Small intestine (tissue), 16 donors: ENCODE data around the gene LPIN1. TPM values are rescaled to one million over a fixed set of nuclear protein-coding genes. Genes with fewer than 3 reads are reported as not detected.

Experiments
- DNase-seq, 2 donors: peaks; one replicate each; pipeline versions ENCODE4 v3.0.0 to v3.0.0-alpha.2; 2013
- FAIRE-seq: peaks from 2 replicates; lab custom pipeline; 2012; peaks lifted over from hg19 to GRCh38; lab: Jason Lieb, UNC
- H3K27ac ChIP-seq, 3 donors: one replicate each; pipeline ENCODE4 v1.5.1; 2013; ENCODE audit warnings: low read length in 2 of 3, mild to moderate bottlenecking in 2 of 3, control low read depth in 1 of 3, inconsistent platforms in 1 of 3, low read depth in 1 of 3, moderate library complexity in 1 of 3
- H3K27me3 ChIP-seq, 3 donors: one replicate each; pipeline ENCODE4 v1.6.1; 2013; ENCODE audit warnings: low read length in 3 of 3, inconsistent platforms in 1 of 3; ENCODE audit not compliant: control insufficient read depth in 3 of 3, insufficient read depth in 3 of 3
- H3K36me3 ChIP-seq, 3 donors: one replicate each; pipeline ENCODE4 v1.6.1; 2013; ENCODE audit warnings: low read length in 3 of 3, inconsistent platforms in 1 of 3, low read depth in 1 of 3, mild to moderate bottlenecking in 1 of 3, moderate library complexity in 1 of 3; ENCODE audit not compliant: control insufficient read depth in 3 of 3, insufficient read depth in 2 of 3
- H3K4me1 ChIP-seq, 3 donors: one replicate each; pipeline ENCODE4 v1.6.1; 2013; ENCODE audit warnings: low read length in 2 of 3, inconsistent platforms in 1 of 3, low read depth in 1 of 3, mild to moderate bottlenecking in 1 of 3, moderate library complexity in 1 of 3; ENCODE audit not compliant: control insufficient read depth in 3 of 3, insufficient read depth in 2 of 3
- H3K4me3 ChIP-seq, 3 donors: one replicate each; pipeline ENCODE4 v1.5.1; 2013; ENCODE audit warnings: low read length in 3 of 3, control low read depth in 1 of 3, inconsistent platforms in 1 of 3, low read depth in 1 of 3, mild to moderate bottlenecking in 1 of 3, moderate library complexity in 1 of 3
- H3K9me3 ChIP-seq, 2 donors: one replicate each; pipeline ENCODE4 v1.6.1; 2013; ENCODE audit warnings: low read depth in 1 of 2, low read length in 1 of 2; ENCODE audit not compliant: control insufficient read depth in 2 of 2, insufficient read depth in 1 of 2
- WGBS, 3 donors: extraction: QIAGEN DNeasy Blood & Tissue Kit; methylation state at CpG; one replicate each; pipeline ENCODE4 v1.1.7; 2013; 5-methylcytosine and 5-hydroxymethylcytosine counted together
- long read RNA-seq, 10 donors: transcript quantifications; one replicate each; lab custom pipeline, GENCODE V29; 2026
- polyA plus RNA-seq, 4 donors: library from polyadenylated mRNA; stranded (reverse) in 3 of 4; unstranded in 1 of 4; fragments of 200-250 nt in 3 of 4; fragments of 120-200 nt in 1 of 4; gene quantifications; one replicate each; pipeline versions ENCODE4 v1.2.1 to v1.2.3, GENCODE V29; 2013
- donor health status: healthy with polysubstance abuse.
- donor health status: control.
- donor health status: control.
- donor health status: Bipolar disorder and iron deficiency.
- donor health status: healthy.

Gene LPIN1, protein sequence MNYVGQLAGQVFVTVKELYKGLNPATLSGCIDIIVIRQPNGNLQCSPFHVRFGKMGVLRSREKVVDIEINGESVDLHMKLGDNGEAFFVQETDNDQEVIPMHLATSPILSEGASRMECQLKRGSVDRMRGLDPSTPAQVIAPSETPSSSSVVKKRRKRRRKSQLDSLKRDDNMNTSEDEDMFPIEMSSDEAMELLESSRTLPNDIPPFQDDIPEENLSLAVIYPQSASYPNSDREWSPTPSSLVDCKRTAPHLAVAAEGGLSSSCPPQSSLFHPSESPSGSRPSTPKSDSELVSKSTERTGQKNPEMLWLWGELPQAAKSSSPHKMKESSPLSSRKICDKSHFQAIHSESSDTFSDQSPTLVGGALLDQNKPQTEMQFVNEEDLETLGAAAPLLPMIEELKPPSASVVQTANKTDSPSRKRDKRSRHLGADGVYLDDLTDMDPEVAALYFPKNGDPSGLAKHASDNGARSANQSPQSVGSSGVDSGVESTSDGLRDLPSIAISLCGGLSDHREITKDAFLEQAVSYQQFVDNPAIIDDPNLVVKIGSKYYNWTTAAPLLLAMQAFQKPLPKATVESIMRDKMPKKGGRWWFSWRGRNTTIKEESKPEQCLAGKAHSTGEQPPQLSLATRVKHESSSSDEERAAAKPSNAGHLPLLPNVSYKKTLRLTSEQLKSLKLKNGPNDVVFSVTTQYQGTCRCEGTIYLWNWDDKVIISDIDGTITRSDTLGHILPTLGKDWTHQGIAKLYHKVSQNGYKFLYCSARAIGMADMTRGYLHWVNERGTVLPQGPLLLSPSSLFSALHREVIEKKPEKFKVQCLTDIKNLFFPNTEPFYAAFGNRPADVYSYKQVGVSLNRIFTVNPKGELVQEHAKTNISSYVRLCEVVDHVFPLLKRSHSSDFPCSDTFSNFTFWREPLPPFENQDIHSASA
- polyA plus RNA-seq, result 10 to 100 TPM in 1 of 4 donors, 1 to 10 TPM in 3; 7.2 to 17.1 (median 8.5) TPM
- long read RNA-seq, donor 1, result 0 reads
- long read RNA-seq, donor 2, result 0 reads
- long read RNA-seq, donor 3, result 0 reads
- long read RNA-seq, donor 4, result 0 reads
- long read RNA-seq, donor 5, result 0 reads
- long read RNA-seq, donor 6, result 0 reads
- long read RNA-seq, donor 7, result 0 reads
- long read RNA-seq, donor 8, result 0 reads
- long read RNA-seq, donor 9, result 0 reads
- long read RNA-seq, donor 10, full-length matches to known transcripts, result 2 of 2 reads
- long read RNA-seq, donor 10, partial matches to known transcripts, result 0 of 2 reads
- long read RNA-seq, donor 10, other reads (novel, unspliced or antisense), result 0 of 2 reads

GRCh38 chr2:11746376-11746806 lies at the start of gene LPIN1:
Gene LPIN1 (plus strand): TSS chr2:11746632. CDS start chr2:11765542, 18,910 bp downstream.
- H3K9me3 ChIP-seq, result no peaks in the 10 kb centered on the region
- no peaks in the 10 kb centered on the region for H3K36me3 ChIP-seq
- H3K4me1 ChIP-seq, result peaks cover 6 to 33% (median 11%) of the 10 kb centered on the region in 3 donors
- 0 to 1% (median 0%) methylated on average over 29 to 49 of the region's 49 CpGs for WGBS, 3 donors
- peak within 1 kb of the TSS; percentile 54 to 77 (median 61) for H3K4me3 ChIP-seq
- FAIRE-seq (no peak), DNase-seq (peak; percentile 87 to 93)
- peak within 1 kb of the TSS; percentile 64 to 89 (median 76) for H3K27ac ChIP-seq
- no peaks in the 10 kb centered on the region for H3K27me3 ChIP-seq

- FAIRE-seq, result no peak
- H3K27ac ChIP-seq, result no peak overlapping the region
- H3K36me3 ChIP-seq, result no peaks in the 10 kb centered on the region
These were observed 49.7 kb upstream of the LPIN1 start for GRCh38 chr2:11696736-11697102.

DNA sequence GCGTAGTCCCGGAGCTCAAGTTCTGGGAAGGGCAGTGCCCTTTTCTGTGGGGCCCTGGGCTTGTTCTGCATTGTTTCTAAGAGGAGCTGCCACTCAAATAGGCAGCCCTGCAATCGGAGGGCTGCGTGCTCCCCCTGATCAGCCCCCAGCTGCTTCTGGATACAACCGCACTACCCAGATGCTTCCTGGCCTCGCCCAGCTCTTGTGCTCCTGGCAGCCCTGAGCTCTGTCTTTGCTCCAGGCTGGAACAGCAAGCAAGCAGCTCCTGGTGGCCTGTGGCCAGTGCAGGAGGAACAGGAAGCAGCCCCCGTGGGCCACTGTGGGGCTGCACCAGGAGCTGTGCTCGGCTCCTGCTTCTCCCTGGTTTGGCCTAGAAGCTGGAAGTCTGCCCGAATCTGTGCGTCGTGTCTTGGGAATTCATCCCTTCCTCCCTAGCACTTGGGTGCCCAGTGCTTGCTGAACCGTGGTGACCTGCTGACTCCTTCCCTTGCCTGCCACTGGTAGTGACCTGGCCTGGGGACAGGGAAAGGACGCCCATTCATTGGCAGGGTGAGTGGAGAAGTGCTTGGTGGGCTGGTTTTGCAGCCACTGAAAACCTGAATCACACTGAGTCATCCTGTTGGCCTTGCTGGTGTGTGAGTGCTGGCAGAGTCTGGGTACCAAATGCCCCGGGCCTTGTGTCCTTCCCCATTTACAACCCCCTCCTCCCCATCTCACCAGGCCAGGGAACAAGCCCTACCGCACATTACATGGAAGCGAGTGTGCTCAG lies 49.1 kb upstream of the LPIN1 start:
- no peak for DNase-seq
- Histone ChIP-seq H3K27me3 (no peaks in the 10 kb centered on the region), H3K4me3 (no peak overlapping the region), H3K9me3 (no peaks in the 10 kb centered on the region), H3K27ac (peak overlapping the region in 1 of 3 donors; percentile 78), H3K4me1 (peaks cover 0 to 4% (median 0%) of the 10 kb centered on the region in 3 donors), H3K36me3 (no peaks in the 10 kb centered on the region)
- FAIRE-seq, result no peak
- WGBS, 3 donors, result 50 to 56% (median 54%) methylated on average over 16 of the region's 16 CpGs

More at GRCh38 chr2:11696736-11697102, 49.7 kb upstream of the LPIN1 start:
- no peak for DNase-seq
- WGBS, 3 donors, result 55 to 61% (median 57%) methylated on average over 9 of the region's 9 CpGs
- peaks cover 0 to 4% (median 0%) of the 10 kb centered on the region in 3 donors for H3K4me1 ChIP-seq
- no peak overlapping the region for H3K4me3 ChIP-seq
- no peaks in the 10 kb centered on the region for H3K9me3 ChIP-seq
- H3K27me3 ChIP-seq, result no peaks in the 10 kb centered on the region

- Histone ChIP-seq H3K27me3 (no peaks in the 10 kb centered on the region), H3K36me3 (no peaks in the 10 kb centered on the region), H3K4me3 (no peak overlapping the region), H3K4me1 (peaks cover 0 to 2% (median 0%) of the 10 kb centered on the region in 3 donors), H3K27ac (peak overlapping the region in 1 of 3 donors; percentile 78), H3K9me3 (no peaks in the 10 kb centered on the region)
- DNase-seq, result peak in 1 of 2 donors; percentile 21
- 67 to 81% (median 80%) methylated on average over 24 of the region's 24 CpGs for WGBS, 3 donors
- no peak for FAIRE-seq
These were observed 48.2 kb upstream of the LPIN1 start for GRCh38 chr2:11698009-11698922.

DNA sequence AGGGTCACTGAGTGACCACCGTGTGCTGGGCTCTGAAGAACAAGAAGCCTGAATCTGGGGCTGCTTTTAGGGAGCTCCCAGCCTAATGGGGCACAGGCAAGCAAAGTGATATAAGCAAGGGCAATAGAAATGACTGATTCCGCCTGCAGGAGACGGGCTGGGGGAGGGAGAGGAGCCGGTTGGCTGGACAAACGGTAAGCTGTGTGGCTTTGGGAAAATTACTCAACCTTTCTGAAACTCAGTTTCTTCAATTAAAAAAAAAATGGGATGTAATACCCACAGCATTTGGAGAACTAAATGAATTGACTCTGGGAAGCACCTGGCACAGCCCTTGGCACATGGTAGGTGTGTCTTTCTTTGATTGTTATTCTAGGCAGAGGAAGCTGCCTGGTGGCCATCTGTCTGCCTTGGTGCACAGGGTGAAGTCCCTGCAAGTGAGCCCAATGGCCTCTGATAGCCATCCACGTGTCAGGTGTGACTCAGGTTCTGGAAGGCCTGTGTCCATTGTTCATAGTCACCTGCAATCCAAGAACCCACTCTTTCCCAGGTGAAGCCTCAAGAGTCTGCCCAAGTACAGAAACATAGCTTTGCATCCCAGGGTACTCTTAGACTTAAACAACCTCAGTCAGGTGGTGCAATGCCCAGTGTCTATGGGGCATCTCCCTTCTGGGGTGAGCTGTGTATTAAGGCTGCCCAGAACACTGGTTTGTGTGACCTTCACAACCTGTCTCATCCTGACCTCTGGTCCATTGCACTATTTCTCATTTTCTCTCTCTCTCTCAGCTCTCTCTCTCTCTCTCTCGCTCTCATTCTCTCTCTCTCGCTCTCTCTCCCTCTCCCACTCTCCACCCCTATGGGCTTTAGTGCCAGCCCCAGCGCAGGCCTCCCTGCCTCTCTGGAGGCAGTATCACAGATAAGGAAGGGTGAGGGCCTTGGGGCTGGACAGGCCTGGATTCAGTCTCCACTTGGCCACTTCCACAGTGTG lies 46.5 kb upstream of the LPIN1 start:
- no peak overlapping the region for H3K27ac ChIP-seq
- H3K9me3 ChIP-seq, result no peaks in the 10 kb centered on the region
- no peaks in the 10 kb centered on the region for H3K4me1 ChIP-seq
- 73 to 78% (median 75%) methylated on average over 9 of the region's 9 CpGs for WGBS, 3 donors
- H3K36me3 ChIP-seq, result no peaks in the 10 kb centered on the region
- H3K4me3 ChIP-seq, result no peak overlapping the region
- FAIRE-seq (no peak), DNase-seq (peak in 1 of 2 donors; percentile 11)
- no peaks in the 10 kb centered on the region for H3K27me3 ChIP-seq

DNA sequence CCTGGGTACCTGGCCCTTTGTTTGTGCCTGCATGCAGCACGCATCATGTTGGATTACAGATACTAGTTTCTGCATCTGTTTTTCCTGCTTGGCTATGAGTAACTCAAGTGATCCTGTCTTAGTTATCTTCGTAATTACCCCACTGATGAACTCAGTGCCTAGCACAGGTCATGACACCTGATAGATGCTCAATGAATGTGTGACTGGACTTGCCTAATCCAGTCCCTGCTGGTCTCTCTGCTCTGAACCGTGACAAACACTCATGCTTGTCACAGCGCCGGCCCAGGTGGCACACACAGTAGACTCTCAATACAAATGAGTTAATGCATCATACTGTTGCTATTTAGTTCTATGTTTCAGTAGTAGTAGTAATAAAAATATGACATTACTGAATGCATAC lies 45.2 kb upstream of the LPIN1 start:
- 88 to 90% (median 89%) methylated on average over 5 of the region's 5 CpGs for WGBS, 3 donors
- no peak for DNase-seq
- Histone ChIP-seq H3K36me3 (no peaks in the 10 kb centered on the region), H3K4me3 (no peak overlapping the region), H3K27ac (no peak overlapping the region), H3K27me3 (no peaks in the 10 kb centered on the region), H3K4me1 (no peaks in the 10 kb centered on the region), H3K9me3 (no peaks in the 10 kb centered on the region)
- no peak for FAIRE-seq
